Activated T-helper 2 cell treated with anti-CD3 and anti-CD28 coated beads, Interferon-gamma antibody, Interleukin-2, Interleukin-4, amounts not matched to agents 10 μg/mL and 5 μg/mL and 100 μg/mL, durations not matched to agents 14 hours and 24 hours and 36 hours (primary cell): Measurements from ENCODE around the gene ITPR3. TPM values are rescaled to one million over a fixed set of nuclear protein-coding genes. Genes with fewer than 3 reads are reported as not detected.

ENCODE experiments used
- DNase-seq: peaks from one replicate; pipeline ENCODE4 v3.0.0; 2021; ENCODE audit warnings: low spot score
- H3K27ac Mint-ChIP-seq: one replicate; pipeline ENCODE4 v1.8.0; 2021; ENCODE audit warnings: mixed read lengths
- H3K27me3 Mint-ChIP-seq: one replicate; pipeline ENCODE4 v1.8.0; 2021; ENCODE audit warnings: low read depth, mixed read lengths
- H3K36me3 Mint-ChIP-seq: one replicate; pipeline ENCODE4 v1.8.0; 2021; ENCODE audit warnings: low read depth, mixed read lengths
- H3K4me1 Mint-ChIP-seq: one replicate; pipeline ENCODE4 v1.8.0; 2021; ENCODE audit warnings: low read depth, mixed read lengths
- H3K4me3 Mint-ChIP-seq: one replicate; pipeline ENCODE4 v1.8.0; 2021; ENCODE audit warnings: low read depth, mild to moderate bottlenecking, moderate library complexity, mixed read lengths
- H3K9me3 Mint-ChIP-seq: one replicate; pipeline ENCODE4 v1.8.0; 2021; ENCODE audit warnings: mixed read lengths
- intact Hi-C: fragments of 100-400 bp; cut with micrococcal nuclease; formaldehyde crosslinking; loops from one replicate; pipeline ENCODE4 v1.15.1; 2023
- total RNA-seq: library from RNA; stranded (reverse); gene quantifications from 2 replicates; pipeline ENCODE4 v1.2.3, GENCODE V29; 2022

ITPR3 gene
- total RNA-seq, 1 donor from 2014 or later = 41.7 TPM

DNA sequence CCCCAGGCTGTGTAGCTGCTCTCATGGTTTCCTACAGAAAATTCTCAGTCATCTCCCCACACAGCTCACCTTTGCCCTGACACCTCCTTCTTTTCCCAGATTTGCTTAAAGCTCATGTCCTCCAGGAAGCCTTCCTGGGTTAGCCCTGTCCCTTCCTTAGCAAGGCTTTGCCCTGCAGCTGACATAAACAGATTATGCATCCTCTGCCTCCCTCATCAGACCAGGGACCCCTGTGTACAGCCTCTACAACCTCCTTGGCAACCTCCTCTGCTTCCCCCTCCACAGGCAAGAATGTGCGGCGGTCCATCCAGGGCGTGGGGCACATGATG is 50.6 kb downstream of the ITPR3 start:
- H3K9me3 Mint-ChIP-seq = no peaks in the 10 kb centered on the region
- no peak overlapping the region for H3K27ac Mint-ChIP-seq
- peaks cover 7% of the 10 kb centered on the region for H3K4me1 Mint-ChIP-seq
- H3K4me3 Mint-ChIP-seq = no peak overlapping the region
- DNase-seq = no peak
- intact Hi-C loops = no loop called here
- no peaks in the 10 kb centered on the region for H3K27me3 Mint-ChIP-seq
- peaks cover 59% of the 10 kb centered on the region for H3K36me3 Mint-ChIP-seq

DNA sequence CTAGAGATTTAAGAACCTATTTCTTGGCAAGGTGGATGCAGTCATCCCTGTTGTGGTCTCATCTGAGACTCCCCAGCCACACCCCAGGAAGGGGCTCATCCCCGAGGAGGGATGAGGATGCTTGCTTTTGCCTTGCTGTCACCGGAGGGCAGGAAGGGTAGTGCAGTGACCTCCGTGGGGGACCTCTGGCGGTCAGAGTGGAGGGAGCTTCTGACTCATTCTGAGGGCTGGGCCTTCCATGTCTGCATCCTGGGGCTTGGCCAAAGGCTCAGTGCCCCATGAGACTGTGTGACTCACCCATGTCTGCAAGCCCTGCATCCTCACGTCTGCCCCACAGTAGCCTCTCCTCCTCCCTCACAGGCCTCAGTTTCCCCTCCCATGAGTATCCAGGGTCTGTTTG is 51.7 kb downstream of the ITPR3 start:
- no peak overlapping the region for H3K4me3 Mint-ChIP-seq
- H3K27me3 Mint-ChIP-seq = no peaks in the 10 kb centered on the region
- H3K36me3 Mint-ChIP-seq = peaks cover 64% of the 10 kb centered on the region
- no peak for DNase-seq
- H3K4me1 Mint-ChIP-seq = peaks cover 7% of the 10 kb centered on the region
- H3K9me3 Mint-ChIP-seq = no peaks in the 10 kb centered on the region
- no peak overlapping the region for H3K27ac Mint-ChIP-seq
- intact Hi-C loops = no loop called here

DNA sequence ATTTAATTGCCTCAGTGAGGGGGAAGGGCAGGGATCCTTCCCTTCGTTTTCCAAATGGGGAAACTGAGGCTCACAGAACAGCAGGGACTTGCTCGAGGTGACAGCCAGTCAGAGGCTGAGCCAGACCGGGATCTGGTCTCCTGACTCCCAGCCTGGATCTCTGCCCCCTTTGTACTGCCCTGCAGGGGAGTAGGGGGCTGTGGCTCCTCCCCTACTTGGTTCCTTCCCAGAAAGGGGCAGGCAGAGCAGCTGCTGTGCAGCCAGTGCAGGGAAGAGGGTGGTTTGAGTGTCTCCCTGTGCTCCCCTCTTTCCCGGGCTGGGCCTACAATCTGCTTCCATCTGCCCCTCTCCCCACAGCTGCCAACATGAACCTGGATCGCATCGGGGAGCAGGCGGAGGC is 52.7 kb downstream of the ITPR3 start:
- no peak overlapping the region for H3K4me3 Mint-ChIP-seq
- no peak overlapping the region for H3K27ac Mint-ChIP-seq
- H3K36me3 Mint-ChIP-seq = peaks cover 62% of the 10 kb centered on the region
- intact Hi-C loops = no loop called here
- H3K4me1 Mint-ChIP-seq = peaks cover 3% of the 10 kb centered on the region
- no peaks in the 10 kb centered on the region for H3K9me3 Mint-ChIP-seq
- DNase-seq = no peak
- no peaks in the 10 kb centered on the region for H3K27me3 Mint-ChIP-seq

DNA sequence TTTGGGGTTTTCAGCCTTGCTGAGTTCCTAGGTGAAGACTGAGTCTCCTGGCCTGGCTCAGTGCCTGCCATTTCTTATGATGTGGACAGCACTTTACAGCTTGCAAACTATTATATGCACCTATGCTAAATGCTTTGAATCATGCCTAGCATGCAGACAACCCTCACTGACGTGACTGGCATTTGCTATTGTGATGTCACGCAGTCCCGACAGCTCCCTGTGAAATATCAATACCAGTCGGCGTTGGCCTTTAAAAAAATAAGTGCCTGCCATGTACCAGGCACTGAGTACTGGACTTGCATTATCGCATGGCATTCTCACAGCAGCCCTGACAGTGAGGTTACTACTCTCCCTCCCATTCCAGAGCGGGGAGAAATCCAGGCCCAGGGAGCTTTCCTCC is 54.8 kb downstream of the ITPR3 start:
- Mint-ChIP-seq H3K36me3 (peaks cover 58% of the 10 kb centered on the region), H3K27ac (no peak overlapping the region), H3K9me3 (no peaks in the 10 kb centered on the region), H3K4me3 (no peak overlapping the region), H3K4me1 (no peaks in the 10 kb centered on the region), H3K27me3 (no peaks in the 10 kb centered on the region)
- intact Hi-C loops = no loop called here
- no peak for DNase-seq

DNA sequence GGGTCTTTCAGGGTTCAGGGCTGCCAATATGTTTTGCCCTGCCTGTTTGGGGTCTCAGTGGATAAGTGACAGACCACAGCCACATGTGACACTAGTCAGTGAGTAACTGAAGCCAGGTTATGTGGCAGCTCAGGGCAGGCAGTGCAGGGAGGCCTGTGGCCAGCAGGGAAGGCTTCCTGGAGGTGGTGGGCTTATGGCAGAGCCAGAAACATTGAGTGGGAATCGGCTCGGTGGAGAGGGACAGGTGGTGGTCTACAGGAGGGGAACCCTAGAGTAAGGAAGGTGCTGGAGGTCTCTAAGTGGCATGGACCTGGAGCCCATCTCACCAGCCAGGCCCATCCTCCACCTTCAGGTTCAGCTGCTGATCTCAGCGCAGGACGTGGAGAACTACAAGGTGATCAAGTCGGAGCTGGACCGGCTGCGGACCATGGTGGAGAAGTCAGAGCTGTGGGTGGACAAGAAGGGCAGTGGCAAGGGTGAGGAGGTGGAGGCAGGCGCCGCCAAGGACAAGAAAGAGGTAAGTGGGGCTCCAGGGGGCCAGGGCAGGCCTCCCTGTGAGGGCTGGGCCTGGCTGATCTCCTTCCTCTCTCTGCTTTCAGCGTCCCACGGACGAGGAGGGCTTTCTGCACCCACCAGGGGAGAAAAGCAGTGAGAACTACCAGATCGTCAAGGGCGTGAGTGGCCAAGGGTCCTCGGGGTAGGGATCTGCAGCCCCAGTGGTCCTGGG is 55.5 kb downstream of the ITPR3 start:
- Mint-ChIP-seq H3K9me3 (no peaks in the 10 kb centered on the region), H3K4me3 (no peak overlapping the region), H3K4me1 (no peaks in the 10 kb centered on the region), H3K27ac (no peak overlapping the region), H3K27me3 (no peaks in the 10 kb centered on the region), H3K36me3 (peaks cover 59% of the 10 kb centered on the region)
- intact Hi-C loops = no loop called here
- DNase-seq = no peak

DNA sequence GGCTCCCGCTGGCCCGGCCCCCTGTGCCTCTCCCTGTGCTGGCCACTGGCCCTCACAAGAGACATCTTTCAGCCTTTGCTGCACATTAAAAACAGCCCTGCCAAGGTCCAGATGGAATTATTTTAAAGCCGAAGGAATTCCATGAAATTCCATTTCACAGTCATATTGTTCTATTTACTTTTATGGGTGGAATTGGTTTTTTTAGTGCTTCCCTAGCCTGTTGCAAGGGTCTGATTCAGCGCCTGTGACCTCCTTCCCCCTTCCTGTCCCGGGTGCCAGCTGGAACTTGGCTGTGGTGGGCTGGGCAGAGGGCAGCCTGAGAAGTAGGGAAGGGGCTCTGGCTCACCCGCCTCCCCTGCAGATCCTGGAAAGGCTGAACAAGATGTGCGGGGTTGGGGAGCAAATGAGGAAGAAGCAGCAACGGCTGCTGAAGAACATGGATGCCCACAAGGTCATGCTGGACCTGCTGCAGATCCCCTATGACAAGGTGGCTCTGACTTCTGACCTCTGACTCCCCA is 56.1 kb downstream of the ITPR3 start:
- DNase-seq = no peak
- Mint-ChIP-seq H3K9me3 (no peaks in the 10 kb centered on the region), H3K36me3 (peaks cover 55% of the 10 kb centered on the region), H3K27me3 (no peaks in the 10 kb centered on the region), H3K27ac (no peak overlapping the region), H3K4me3 (no peak overlapping the region), H3K4me1 (no peaks in the 10 kb centered on the region)
- intact Hi-C loops = no loop called here

DNA sequence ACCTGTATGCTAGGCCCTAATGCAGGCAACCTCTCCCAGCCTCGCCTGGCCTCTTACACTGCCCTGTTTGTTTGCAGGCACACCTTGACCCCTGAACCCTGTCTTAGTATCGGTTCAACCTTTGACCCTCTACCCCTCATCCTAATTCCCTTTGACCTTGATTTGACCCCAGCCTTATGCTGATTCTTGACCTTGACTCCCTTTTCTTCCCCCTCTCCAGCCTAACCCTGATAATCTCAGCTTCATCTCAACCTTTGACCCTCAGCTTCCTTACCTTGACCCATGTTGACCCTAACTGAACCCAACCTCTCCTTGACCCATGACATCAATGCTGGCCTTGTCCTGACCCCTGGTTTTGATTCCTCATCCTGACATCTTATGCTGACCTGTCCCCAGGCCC is 56.6 kb downstream of the ITPR3 start:
- H3K4me1 Mint-ChIP-seq = peaks cover 1% of the 10 kb centered on the region
- peak overlapping the region; percentile 29 for H3K27ac Mint-ChIP-seq
- no peaks in the 10 kb centered on the region for H3K27me3 Mint-ChIP-seq
- peaks cover 60% of the 10 kb centered on the region for H3K36me3 Mint-ChIP-seq
- intact Hi-C loops = no loop called here
- no peak overlapping the region for H3K4me3 Mint-ChIP-seq
- no peak for DNase-seq
- H3K9me3 Mint-ChIP-seq = no peaks in the 10 kb centered on the region

DNA sequence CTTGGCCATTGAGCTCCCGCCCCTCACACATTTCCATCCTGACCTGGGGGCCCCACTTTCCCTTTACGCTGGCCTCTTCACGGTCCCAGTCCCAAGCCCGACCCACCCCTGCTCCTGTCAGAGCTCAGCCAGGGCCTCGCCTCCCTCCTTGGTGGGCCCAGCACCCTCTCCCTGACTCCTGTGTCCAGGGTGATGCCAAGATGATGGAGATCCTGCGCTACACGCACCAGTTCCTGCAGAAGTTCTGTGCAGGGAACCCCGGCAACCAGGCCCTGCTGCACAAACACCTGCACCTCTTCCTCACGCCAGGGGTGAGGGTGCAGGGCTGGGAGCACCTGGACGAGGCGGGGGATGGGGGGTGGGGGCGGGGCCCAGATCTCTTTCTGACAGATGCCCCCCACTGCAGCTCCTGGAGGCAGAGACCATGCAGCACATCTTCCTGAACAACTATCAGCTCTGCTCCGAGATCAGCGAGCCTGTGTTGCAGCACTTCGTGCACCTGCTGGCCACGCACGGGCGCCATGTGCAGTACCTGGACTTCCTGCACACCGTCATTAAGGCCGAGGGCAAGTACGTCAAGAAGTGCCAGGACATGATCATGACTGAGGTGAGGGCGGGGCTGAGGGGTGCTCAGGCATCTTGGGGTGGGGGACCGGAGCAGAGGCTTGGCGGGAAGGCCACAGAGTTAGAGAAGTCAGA is 57.3 kb downstream of the ITPR3 start:
- peaks cover 6% of the 10 kb centered on the region for H3K4me1 Mint-ChIP-seq
- H3K27me3 Mint-ChIP-seq = no peaks in the 10 kb centered on the region
- peaks cover 61% of the 10 kb centered on the region for H3K36me3 Mint-ChIP-seq
- no peak overlapping the region for H3K4me3 Mint-ChIP-seq
- intact Hi-C loops = no loop called here
- H3K27ac Mint-ChIP-seq = no peak overlapping the region
- H3K9me3 Mint-ChIP-seq = no peaks in the 10 kb centered on the region
- no peak for DNase-seq

DNA sequence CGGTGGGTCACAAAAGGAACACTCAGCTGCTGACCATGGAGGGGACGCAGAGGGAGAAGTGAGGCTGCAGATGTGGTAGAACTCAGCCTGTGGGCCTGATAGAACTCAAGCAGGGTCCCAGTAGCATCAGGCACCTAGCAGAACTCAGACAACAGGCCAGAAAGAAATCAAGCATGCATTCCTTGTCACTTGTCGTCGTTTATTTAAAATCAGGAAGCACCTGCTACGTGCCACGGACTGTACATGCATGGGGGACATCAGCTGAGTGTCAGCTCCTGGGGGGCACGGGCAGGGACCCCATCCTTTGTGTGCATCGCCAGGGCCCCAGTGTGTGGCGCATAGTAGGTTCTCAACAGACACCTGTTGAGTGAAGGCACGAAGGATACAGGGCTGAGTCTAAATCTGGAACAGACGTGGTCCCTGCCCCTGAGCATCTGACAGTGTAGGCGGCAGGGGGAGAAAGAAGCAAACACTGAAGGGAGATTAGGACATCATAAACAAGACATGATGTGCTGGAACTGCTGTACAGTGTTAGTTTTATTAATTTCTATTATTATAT is 57.9 kb downstream of the ITPR3 start:
- Mint-ChIP-seq H3K36me3 (peaks cover 64% of the 10 kb centered on the region), H3K9me3 (no peaks in the 10 kb centered on the region), H3K27ac (no peak overlapping the region), H3K27me3 (no peaks in the 10 kb centered on the region), H3K4me3 (no peak overlapping the region), H3K4me1 (peaks cover 10% of the 10 kb centered on the region)
- DNase-seq = no peak
- intact Hi-C loops = no loop called here

DNA sequence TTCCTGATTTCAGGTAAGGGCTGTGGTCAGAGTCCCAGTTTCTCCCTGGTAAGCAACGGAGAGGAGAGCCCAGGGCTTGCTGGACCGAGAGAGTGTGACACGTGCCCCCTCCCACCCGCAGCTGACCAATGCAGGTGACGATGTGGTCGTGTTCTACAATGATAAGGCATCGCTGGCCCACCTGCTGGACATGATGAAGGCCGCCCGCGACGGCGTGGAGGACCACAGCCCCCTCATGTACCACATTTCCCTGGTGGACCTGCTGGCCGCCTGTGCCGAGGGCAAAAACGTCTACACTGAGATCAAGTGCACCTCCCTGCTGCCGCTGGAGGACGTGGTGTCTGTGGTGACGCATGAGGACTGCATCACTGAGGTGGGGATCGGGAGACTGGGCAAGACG is 58.6 kb downstream of the ITPR3 start:
- H3K9me3 Mint-ChIP-seq = no peaks in the 10 kb centered on the region
- H3K27ac Mint-ChIP-seq = no peak overlapping the region
- intact Hi-C loops = no loop called here
- H3K4me1 Mint-ChIP-seq = peaks cover 10% of the 10 kb centered on the region
- no peak for DNase-seq
- no peak overlapping the region for H3K4me3 Mint-ChIP-seq
- H3K27me3 Mint-ChIP-seq = no peaks in the 10 kb centered on the region
- peaks cover 67% of the 10 kb centered on the region for H3K36me3 Mint-ChIP-seq

DNA sequence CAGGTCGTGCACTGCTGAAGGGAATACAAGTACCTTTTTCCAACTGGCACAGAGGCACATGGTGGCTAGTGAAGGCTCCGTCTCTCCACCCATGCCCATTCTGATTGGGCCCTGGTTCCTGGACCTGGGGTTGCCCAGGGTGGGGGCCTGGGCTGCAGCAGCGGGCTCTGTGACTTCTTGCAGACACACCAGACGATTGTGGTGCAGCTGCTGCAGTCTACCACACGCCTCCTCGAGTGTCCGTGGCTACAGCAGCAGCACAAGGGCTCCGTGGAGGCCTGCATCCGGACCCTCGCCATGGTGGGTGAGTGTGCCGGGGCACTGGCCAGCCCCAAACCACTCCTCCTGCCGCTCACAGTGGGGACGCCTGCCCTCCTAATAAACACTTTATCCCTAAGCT is 61.2 kb downstream of the ITPR3 start:
- no peaks in the 10 kb centered on the region for H3K27me3 Mint-ChIP-seq
- H3K36me3 Mint-ChIP-seq = peaks cover 77% of the 10 kb centered on the region
- no peak overlapping the region for H3K27ac Mint-ChIP-seq
- DNase-seq = no peak
- peaks cover 10% of the 10 kb centered on the region for H3K4me1 Mint-ChIP-seq
- H3K4me3 Mint-ChIP-seq = no peak overlapping the region
- intact Hi-C loops = no loop called here
- no peaks in the 10 kb centered on the region for H3K9me3 Mint-ChIP-seq

DNA sequence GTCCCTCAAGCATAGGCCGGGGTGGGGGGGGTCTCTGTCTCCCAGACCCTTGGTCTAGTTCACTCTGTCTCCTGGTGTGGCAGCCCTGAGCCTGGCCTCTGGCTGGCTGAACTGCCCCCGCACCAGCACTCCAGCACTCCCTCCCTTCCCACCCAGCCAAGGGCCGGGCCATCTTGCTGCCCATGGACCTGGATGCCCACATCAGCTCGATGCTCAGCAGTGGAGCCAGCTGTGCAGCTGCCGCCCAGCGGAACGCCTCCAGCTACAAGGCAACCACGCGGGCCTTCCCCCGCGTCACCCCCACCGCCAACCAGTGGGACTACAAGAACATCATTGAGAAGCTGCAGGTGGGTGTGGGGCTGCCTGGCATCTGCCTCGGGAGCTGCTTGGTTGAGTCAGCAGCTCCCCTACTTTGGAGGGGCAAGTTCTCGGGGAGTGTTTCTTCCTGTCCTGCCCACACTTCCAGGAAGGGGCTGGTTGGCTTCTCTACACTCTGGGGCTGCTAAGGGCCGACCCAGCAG is 62.0 kb downstream of the ITPR3 start:
- H3K27me3 Mint-ChIP-seq = no peaks in the 10 kb centered on the region
- H3K4me3 Mint-ChIP-seq = no peak overlapping the region
- peak overlapping the region; percentile 49 for H3K27ac Mint-ChIP-seq
- no peaks in the 10 kb centered on the region for H3K9me3 Mint-ChIP-seq
- no peak for DNase-seq
- peaks cover 10% of the 10 kb centered on the region for H3K4me1 Mint-ChIP-seq
- intact Hi-C loops = no loop called here
- peaks cover 74% of the 10 kb centered on the region for H3K36me3 Mint-ChIP-seq
